Spleen (tissue), 7 donors: Measurements from ENCODE around the gene RIMBP2.

Source experiments
- CTCF ChIP-seq, 11 experiments: fragments of 200-600 bp in 7 of 11; fragments of 450-650 bp in 4 of 11; sonication (generic) in 4 of 11; IDR thresholded peaks in 8 of 11; conservative IDR thresholded peaks in 3 of 11; 1 replicate in 7 of 11; 2 replicates in 4 of 11; pipeline versions ENCODE4 v1.4.0 to v1.8.0; 2016 to 2021; ENCODE audit warnings: antibody characterized with exemption in 11 of 11, inconsistent platforms in 4 of 11, mild to moderate bottlenecking in 1 of 11
- POLR2A ChIP-seq, 3 donors: fragments of 450-650 bp; IDR thresholded peaks; one replicate each; pipeline ENCODE4 v1.5.1; 2017; ENCODE audit warnings: antibody characterized with exemption in 3 of 3, mild to moderate bottlenecking in 1 of 3
- donor health status: DM: no; HTN: no; CAD: no; lungs with moderate emphysema.
- donor health status: DM: no; HTN: no; CAD: no.
- donor health status: DM: no; HTN: no; CAD: no.

GRCh38 chr12:130425698-130426245 is 290.3 kb downstream of the RIMBP2 start:
- no peak for TF ChIP-seq CTCF (IDR thresholded peaks at IDR 0.05 in 8 of 11, conservative IDR thresholded peaks at IDR 0.05 in 3 of 11)
- no peak for TF ChIP-seq POLR2A (IDR thresholded peaks at IDR 0.05)
